HG03039 (cell line): ENCODE measurements around the gene HHIPL1.

ENCODE experiments used
- ATAC-seq: cut with Tn5 transposase; IDR thresholded peaks from one replicate; pipeline ENCODE4 v1.9.1; 2021; ENCODE audit warnings: mild to moderate bottlenecking, moderate library complexity; ENCODE audit not compliant: unreplicated experiment

HHIPL1 gene

DNA sequence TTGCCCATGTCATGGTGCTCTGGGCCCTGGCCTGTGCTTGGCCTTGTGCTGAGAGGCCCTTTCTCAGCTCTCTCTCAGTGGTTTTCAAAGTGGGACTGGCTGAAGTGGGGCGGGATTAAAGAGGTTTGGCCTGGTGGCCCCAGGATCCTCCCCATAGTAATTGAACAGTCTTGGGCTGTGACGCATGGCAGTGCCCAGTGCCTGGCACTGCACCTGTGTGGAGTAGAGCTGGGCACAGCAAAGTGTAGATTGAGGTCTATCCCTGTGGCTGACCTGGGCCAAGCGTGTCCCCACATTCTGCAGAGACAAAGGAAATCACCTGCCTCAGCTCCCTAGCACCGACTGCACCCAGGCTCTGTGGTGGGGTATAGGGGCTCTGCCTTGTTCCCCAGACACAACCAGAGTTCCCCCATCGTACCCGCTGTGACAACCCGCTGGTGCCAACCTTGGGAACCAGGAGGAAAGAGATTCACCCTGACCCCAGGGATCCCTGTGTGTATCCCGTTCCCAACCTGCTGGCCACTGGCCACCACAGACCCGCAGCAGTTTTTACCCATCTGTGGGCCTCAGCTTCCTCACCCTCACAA lies 29.2 kb downstream of the HHIPL1 start:
- no peak for ATAC-seq

DNA sequence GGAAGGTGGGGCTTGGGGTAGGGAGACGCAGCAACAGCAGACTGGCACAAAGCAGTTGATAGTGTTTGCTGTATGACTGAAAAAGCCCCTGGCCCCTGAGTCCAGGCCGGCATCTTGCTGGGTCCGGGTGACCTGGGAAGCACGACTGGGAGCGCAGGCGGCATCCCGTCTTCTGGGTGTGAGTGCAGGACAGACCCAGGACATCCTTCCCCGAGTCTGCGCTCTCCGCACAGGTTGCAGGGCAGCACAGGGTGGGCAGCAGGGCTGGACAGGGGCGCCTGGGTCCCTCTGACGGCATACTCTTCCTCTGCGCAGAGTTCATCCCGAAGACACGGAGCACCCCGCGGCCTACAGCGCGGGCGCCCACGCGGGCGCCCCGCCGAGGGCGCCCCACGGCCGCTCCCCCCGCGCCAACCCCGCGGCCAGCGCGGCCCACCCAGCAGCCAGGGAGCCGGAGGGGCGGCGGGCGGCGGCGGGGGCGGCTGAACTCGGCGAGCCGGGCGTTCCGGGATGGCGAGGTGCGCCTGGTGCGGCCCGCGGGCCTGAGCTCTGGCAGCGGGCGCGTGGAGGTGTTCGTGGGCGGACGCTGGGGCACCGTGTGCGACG lies 29.9 kb downstream of the HHIPL1 start:
- ATAC-seq = no peak

DNA sequence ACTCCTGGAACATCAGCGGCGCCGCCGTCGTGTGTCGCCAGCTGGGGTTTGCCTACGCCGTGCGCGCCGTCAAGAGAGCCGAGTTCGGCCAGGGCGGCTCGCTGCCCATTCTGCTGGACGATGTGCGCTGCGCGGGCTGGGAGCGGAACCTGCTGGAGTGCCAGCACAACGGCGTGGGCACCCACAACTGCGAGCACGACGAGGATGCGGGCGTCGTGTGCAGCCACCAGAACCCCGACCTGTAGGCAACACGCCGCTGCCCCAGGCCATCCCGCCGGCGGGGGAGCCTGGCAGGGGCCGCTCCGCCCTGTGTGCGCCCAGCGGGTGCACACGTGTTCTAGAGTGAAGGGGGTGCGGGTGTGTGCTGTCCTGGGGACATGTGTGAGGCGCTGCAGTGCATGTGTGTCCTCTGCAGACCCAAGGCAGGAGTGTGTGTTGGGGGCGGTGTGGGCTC lies 30.5 kb downstream of the HHIPL1 start:
- no peak for ATAC-seq

DNA sequence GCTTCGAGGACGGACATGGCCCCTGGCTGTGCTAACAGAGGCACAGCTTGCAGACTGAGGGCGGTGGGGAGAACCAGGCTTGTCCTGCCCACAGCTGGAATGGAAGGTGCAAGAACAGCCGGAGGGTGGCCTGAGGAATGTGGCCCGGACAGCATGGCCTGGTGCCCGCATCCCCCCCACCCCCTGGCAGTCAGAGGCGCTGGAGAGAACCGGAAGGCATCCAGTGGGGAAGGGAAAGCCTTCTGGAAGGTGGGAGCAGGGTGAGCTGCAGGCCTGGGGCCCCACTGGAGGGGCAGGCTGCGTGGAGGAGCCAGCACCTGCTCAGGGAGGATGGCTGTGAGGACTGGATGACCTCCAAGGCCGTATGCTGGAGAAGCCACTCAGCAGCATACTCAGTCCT lies 31.0 kb downstream of the HHIPL1 start:
- no peak for ATAC-seq

DNA sequence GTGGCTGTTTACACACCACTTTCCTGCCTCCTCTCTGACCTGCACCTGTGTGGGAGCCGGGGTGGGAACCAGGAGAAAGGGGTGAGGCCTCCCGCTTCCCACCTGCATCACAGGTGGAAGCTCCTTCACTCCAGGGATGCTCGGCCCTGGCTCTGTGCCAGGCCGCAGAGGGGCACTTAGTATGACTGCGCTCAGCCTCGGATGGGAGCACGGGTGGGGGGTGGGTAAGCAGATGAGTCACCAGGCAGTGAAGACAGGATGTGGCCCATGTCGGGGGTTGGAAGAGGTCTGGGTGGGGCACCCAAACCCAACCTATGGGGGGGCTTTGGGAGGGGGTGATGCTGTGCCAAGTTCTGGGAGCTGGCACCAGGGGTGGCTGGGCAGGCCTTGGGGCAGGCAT lies 31.7 kb downstream of the HHIPL1 start:
- ATAC-seq = no peak

DNA sequence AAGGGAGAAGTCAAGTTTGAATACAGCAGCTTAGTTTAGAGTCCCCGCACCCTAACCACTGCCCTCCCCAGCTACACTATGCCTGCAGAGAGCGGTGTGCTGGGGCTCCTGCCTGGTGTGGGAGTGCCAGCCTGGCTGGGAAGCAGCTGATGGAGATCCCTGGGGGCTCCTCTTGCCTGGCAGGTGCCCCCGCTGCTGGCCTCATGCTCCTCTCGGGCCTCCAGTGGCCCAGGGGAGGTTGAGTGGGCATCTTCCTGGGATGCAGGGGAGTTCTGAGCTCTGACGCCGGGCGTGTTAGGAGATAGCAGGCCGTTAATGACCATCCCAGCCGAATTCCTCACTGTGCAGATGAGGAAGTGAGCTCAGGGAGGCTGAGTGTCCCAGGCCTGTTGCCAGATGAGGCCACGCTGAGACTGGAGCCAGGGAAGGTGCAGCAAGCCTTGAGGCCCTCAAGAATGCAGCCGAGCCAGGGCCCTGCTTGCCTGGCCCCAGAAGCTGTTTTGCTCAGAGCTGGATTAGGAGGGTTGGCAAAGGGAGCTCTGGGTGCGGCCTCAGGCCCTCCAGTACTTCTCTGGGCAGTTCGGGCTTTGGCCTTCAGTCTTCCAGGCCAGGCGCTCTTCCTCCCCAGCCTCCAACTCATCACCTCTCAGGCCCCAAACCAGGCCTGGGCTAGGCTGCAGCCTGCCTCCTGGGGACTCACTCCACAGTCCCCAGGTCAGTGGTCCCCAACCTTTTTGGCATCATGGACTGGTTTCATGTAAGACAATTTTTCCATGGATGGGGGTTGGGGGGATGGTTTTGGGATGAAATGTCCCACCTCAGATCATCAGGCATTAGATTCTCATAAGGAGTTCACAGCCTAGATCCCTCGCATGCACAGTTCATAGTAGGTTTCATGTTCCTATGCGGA lies 32.6 kb downstream of the HHIPL1 start:
- ATAC-seq = no peak

DNA sequence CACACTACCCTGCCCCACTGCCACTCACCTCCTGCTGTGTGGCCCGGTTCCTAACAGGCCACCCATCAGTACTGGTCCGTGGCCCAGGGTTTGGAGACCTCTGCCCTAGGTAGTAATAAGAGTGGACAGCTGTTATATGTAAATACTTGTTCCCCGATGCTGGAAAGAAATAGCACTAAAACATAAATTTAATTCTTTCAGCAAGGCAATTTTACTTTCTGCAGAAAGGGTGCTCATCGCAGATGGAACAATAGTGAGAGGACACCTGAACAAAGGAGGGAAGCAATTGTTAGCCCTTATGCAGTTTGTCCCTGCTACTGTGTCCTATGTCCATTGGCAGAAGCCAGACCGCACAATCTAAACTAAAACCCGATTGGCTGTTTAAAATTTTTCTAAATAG lies 33.3 kb downstream of the HHIPL1 start:
- no peak for ATAC-seq

DNA sequence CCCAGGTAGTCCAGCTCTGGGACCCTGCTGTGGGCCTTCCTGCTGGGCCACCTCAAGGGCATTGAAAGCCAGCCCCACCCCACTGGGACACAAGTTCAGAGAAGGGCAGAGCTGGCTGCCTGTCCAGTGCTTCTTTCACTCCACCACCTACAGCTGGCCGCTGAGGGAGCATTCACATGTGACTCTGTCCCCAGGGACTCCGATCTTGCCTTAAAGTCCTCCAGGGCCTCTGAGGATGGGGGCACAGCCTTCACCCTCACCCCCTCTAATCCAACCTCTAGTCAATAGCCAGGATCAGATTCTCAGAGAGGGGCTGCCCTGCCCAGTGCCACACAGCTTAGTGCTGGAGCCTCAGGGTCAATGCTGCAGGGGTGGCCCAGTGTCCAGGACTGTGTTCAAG lies 34.2 kb downstream of the HHIPL1 start:
- no peak for ATAC-seq

DNA sequence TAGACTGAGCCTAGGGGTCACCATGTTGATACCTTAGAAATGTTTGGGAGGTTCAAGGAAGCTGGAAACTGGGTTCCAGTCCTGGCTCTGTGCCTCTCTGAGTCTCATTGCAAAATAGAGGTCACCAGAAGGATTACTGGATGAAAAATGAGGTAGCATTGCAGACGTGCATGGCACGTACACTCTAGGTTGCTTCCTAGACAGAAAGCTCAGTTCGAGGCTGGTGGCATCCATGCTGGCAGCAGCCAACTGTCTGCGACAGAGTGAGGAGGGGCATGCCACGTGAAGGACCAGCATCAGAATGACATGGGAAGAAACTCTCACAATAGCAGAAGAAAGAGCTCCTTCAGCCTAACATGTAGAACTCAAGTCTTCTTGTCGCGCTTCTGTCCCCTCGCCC lies 34.6 kb downstream of the HHIPL1 start:
- ATAC-seq = no peak

DNA sequence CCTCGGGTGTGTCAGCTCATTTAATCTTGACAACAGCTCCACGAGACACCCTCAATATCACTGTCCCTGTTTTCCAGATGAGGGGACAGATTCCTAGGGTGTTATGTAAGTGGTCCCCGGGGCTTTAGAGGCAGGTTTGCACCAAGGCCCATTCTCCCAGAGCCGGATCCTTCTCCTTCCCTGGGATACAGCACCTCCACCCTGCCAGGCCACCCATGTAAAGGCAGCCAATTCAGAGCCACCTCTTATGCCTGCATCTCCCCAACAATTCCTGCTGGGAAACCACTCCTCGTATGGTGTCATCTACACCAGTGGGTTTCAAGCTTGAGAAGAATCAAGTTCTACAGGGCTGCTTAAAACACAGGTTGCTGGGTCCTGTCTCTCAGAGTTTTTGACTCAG lies 35.1 kb downstream of the HHIPL1 start:
- no peak for ATAC-seq

DNA sequence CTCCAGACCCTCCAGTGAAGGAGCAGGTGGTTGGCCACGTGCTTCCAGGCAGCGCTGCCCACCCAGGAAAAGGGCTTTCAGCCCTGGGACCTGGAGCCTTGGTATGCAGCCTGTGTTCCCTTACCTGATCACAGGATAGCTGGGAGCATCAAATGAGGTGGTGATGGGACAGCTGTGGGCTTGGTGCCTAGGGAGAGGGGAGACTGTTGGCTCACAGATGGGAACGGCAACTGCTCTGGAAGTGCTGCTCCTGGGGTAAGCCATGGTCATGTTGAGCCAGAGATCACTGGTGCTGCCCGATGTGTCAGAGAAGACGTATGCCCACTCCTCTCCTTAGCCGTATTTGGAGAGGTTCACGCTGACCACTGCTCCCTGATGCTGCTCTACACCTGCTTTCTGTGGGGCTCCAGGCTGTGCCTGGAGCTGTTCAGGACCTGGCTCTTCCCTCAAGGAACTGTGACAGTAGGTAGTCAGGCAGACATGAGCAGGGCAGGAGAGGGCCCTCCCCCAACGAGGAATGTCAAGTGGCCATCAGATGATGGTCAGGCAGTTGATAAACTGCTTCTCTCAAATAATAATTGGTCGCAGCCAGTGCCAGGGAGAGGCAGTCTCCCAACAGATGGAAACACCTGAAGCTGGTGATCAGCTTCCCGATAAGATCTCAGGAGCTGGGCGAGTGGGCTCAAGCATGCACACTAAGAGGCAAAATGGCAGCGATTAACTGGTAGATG lies 36.3 kb downstream of the HHIPL1 start:
- no peak for ATAC-seq

DNA sequence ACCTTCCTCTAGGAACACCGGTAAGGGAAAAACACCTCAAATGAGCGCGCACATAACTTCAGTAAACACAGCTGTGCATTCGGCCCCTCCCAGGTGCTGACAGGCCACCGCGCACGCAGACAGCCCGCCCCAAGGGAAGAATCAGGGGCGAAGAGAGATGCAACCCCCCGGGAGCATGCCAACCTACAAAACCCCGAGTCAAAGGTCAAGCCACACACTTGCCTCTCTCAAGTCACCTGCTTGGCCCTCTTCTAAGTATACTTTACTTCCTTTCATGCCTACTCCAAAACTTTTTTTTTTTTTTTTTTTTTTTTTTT lies 36.9 kb downstream of the HHIPL1 start:
- ATAC-seq = no peak

DNA sequence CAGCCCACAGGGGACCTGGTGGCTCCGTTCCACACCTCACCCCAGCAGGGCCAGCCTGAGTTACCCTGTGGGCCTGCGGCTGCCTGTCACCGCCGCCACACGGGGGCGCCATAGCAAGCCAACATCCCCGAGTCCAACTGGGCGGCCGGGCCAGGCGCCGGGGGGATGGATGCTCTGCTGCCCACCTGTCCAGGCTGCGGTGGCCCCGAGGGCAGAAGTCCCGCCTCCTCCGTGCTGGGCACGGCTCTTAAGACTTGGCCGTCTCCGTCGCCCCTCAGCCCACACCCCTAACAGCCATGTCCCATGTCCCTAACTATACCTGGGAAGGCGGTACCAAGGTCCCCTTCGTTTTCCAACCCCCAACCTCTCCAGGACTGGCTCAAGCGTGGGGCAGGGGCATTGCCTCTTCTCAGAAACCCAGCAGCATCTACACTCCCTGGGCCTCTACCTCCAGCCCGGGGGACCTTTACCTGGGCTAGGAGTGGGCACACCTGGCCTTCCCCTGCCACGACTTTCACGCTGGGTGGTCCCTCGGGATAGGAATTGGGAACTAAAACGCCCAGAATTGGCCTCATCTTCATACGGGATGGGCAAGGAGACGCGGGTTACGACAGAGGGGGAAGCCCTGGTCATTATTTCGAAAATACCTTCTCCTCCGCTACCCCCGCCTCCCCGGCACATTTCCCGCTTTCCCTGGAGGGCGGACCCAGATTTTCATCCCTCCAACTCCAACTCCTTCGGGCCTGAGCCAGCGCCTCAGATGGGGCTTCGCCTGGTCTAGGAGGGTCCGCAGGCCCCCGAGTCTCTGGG lies 38.1 kb downstream of the HHIPL1 start:
- no peak for ATAC-seq

DNA sequence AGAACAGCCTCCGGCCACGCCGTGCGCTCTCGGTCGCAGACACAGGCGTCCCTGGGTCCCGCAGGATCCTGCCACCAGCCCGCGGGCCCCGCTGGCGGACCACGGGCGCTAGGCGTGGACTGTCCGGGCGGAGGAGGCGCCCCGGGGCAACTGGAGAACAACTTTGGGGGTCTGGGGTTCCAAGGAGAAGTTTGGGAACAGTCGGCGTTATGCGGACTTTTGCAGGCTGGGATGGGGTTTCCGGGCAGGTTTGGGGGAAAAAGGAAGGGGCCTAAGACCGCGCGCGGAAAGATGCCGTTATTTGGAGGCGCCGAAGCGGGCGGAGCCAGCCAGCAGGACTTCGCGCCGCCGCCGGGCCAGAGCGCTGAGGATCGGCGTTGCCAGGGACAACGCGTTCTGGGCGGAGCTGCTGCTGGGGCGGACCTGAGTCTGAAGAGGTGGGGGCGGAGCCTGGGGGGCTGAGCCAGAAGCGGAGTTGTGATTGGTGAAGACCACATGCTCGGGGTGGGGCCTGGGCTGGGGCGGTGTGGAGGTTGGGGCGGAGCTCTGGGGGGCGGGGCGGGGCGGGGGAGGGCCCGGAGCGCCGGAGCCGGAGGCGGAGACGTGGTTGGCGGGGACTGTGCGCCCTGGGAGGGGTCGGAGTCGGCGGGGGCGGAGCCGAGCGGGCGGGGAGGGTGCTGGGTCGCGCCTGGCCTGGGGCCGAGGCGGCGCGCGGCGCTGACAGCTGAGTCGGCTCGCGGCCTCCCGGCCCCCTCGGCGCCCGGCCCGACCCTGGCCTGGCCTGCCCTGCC lies 38.9 kb downstream of the HHIPL1 start, which contains the start of gene CYP46A1:
Gene CYP46A1, plus strand, starts transcription at position 680 of the 791 bp plus-strand sequence. CDS start 120 bp downstream, outside the sequence.
- peak; percentile 91 for ATAC-seq

DNA sequence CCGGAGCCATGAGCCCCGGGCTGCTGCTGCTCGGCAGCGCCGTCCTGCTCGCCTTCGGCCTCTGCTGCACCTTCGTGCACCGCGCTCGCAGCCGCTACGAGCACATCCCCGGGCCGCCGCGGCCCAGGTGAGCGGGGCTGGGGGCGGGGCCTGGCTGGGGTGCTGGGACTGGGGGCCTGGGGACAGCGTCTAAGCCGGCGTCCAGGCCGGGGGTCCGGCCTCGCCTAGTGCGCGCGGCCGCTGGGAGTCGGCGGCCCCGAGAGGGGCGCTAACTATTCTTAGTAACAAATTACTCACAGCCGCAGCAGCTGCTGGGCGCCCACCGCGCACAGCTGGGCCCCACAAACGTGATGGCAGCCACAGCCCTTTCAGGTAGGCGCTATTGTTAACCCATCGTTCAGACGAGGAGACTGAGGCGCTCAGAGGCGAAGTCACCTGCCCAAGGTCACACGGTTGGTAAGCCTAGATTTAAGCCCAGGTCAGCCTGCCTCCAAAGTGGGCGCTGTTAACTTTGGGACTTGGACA lies 39.5 kb downstream of the HHIPL1 start:
- peak; percentile 19 for ATAC-seq

DNA sequence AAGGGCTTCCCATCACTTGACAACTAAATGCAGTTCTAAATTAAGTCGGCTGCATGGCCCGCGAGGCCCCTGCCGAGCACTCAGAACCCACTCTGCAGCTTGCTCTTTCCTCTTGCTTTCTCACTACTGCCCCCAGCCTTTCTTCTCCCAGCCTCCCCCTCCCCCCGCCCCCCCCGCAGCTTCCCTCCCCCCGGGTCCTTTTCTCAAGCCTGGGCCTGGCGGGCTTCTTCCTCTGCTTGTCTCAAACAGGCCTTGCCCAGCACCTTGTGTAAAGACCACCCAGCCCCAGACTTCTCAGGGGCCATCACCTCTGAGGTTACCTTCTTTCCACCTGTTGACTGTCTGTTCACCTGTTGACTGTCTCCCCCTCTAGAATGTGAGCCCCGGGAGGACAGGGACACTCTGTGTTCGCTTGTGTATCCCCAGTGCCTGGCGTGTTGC lies 40.2 kb downstream of the HHIPL1 start:
- ATAC-seq = no peak

DNA sequence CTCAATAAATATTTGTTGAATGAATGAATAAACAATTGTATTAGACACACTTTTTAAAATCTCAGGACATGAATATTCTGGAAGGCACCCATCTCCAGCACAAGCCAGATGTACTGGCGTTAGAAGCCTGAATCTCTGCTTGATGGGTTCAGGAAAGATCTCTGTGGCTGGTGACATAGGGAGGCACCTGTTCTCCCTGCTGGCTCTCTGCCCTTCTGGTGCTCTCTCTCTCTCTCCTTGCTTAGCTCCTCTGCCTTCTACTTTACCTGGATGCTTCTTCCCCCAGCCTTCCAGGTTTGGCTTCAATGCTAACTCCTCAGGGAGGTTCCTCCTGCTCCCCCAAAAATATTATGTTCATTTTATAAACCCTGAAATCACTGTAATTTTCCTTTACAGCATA lies 40.7 kb downstream of the HHIPL1 start:
- ATAC-seq = no peak

DNA sequence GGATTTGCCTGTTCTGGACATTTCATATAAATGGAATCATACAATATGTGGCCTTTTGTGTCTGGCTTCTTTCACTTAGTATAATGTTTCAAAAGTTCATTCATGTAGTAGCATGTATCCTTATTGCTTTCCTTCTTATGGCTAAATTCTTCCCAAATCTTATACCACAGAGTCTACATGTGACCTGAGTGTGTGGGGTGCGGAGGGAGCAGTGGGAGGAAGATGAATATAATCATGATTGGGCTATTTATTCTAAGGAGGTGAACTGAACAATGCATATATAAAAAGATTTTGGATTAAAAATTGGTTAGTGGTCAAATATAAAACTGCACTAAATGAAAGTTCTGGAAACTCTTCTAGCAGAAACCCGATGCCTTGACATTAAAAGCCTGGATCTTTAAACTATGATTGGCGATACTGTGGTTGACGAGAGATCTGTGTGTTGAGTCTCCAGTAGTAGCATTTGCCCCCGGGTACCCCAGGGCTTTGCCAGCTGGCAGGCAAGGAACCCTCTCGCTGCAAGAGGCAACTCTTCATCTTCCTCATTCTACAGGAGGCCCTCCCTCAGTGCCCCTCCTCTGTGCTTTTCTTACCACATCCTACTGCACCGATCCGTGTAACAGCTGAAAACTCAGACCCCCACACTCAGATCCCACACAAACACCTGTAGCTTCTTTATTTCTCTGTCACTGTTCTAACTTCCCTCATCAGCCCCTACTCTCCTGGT lies 41.8 kb downstream of the HHIPL1 start:
- ATAC-seq = no peak
